Measurements from ENCODE around the gene NCKAP1. TPM values are rescaled to one million over a fixed set of nuclear protein-coding genes. Genes with fewer than 3 reads are reported as not detected.
A peak's percentile ranks its signal among the peaks of the same experiment; 100 is the strongest.
"Not testable (repeated sequence)": the region's sequence is repeated elsewhere in the genome, so short reads cannot be mapped to it uniquely, and the experiment has no call there.

NCKAP1 gene
- total RNA-seq, 6 donors from 2014 or later: 34.2 to 129 (median 83.9) TPM

DNA sequence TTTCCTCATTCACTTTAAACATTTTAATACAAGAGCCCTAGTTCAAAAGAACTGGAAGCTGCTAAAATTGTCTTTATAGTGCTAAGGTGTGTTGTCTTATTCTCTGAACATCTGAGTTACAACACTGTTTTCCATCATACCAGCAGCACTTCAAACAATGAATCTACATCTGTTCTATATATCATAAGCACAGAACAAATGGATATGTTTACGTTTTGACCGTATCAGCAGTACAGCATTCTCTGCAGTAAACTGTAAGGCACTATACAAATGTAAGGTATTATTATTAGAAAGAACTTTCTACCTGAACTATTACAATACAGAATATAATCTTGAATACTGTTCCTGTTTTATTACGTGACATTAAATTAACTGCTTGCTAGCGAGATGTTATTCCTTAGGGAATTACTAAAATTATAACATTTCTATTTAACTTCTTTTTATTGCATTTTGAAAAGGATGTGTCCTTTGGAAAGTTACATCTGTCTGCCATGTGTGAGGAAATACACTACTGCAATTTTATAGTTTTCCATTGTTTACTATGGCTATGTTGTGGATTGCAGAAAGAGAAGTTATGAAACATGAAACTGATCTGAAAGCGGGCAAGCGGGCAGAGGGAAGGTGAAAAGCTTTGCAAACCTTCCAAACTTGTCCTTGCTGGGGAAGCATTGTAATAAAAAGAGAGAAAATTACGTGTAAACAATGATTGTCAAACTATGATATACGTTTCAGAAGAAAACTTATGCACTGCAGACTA, 13.7 kb downstream of the NCKAP1 start:
- DNase-seq (no peak), ATAC-seq (ENCODE audit: low FRiP score in 2 of 2) (no peak)
- H3K4me3 ChIP-seq: no peak overlapping the region
- H3K4me1 ChIP-seq: peaks cover 4 to 21% (median 16%) of the 10 kb centered on the region in 4 donors
- no peaks in the 10 kb centered on the region for H3K9me3 ChIP-seq
- 65 to 66% methylated on average over 8 of the region's 8 CpGs for WGBS, 2 donors
- H3K27me3 ChIP-seq: no peaks in the 10 kb centered on the region
- peaks cover 0 to 23% (median 1%) of the 10 kb centered on the region in 4 donors for H3K36me3 ChIP-seq
- TF ChIP-seq, protein P1, sequence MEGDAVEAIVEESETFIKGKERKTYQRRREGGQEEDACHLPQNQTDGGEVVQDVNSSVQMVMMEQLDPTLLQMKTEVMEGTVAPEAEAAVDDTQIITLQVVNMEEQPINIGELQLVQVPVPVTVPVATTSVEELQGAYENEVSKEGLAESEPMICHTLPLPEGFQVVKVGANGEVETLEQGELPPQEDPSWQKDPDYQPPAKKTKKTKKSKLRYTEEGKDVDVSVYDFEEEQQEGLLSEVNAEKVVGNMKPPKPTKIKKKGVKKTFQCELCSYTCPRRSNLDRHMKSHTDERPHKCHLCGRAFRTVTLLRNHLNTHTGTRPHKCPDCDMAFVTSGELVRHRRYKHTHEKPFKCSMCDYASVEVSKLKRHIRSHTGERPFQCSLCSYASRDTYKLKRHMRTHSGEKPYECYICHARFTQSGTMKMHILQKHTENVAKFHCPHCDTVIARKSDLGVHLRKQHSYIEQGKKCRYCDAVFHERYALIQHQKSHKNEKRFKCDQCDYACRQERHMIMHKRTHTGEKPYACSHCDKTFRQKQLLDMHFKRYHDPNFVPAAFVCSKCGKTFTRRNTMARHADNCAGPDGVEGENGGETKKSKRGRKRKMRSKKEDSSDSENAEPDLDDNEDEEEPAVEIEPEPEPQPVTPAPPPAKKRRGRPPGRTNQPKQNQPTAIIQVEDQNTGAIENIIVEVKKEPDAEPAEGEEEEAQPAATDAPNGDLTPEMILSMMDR (IDR thresholded peaks at IDR 0.05): no peak
- TF ChIP-seq POLR2AphosphoS5 (IDR thresholded peaks at IDR 0.05): no peak
- no peak for TF ChIP-seq EP300 (IDR thresholded peaks at IDR 0.05)
- TF ChIP-seq POLR2A (IDR thresholded peaks at IDR 0.05): no peak
- no peak overlapping the region for H3K27ac ChIP-seq

DNA sequence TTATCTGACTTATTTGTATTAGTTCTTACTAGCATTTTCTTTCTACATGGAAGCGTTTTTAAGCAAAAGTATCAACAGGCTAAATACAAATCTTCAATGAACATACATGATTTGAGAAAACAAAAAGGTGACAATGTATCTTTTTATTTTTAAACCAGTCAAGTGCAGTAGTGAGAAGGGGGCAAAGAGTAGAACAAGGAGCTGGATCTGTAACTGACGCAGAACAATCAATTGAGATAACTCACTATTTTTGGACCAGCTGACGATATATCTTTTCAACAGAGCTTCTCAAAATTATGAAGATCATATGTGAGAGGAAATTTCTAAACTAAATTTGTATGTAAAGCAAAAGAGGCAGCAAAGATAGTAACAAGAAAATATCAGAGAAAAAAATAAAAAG, 15.5 kb downstream of the NCKAP1 start:
- H3K4me3 ChIP-seq: no peak overlapping the region
- H3K27ac ChIP-seq: no peak overlapping the region
- H3K36me3 ChIP-seq: peaks cover 0 to 23% (median 1%) of the 10 kb centered on the region in 4 donors
- H3K27me3 ChIP-seq: no peaks in the 10 kb centered on the region
- ATAC-seq (ENCODE audit: low FRiP score in 2 of 2) (no peak), DNase-seq (no peak)
- H3K4me1 ChIP-seq: peaks cover 4 to 13% (median 10%) of the 10 kb centered on the region in 4 donors
- TF ChIP-seq EP300 (IDR thresholded peaks at IDR 0.05): no peak
- TF ChIP-seq POLR2A (IDR thresholded peaks at IDR 0.05): no peak
- TF ChIP-seq, protein P1 (IDR thresholded peaks at IDR 0.05): no peak
- no peak for TF ChIP-seq POLR2AphosphoS5 (IDR thresholded peaks at IDR 0.05)
- 91 to 94% methylated on average over 3 of the region's 3 CpGs for WGBS, 2 donors
- H3K9me3 ChIP-seq: no peaks in the 10 kb centered on the region

DNA sequence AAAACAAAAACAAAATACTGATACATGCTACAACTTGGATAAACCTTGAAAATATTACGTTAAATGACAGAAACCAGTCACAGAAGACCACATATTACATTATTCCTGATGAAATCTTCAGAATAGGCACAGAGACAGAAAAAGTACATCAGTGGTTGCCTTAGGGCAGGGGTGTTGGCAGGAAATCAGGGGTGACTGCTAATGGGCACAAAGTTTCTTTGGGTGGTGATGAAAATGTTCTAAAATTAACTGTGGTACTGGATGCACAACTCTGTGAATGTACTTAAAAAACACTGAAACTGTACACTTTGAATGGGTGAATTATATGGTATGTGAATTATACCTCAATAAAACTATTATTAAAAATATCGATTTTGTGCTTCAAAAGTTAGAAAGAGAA, 16.6 kb downstream of the NCKAP1 start:
- Histone ChIP-seq H3K36me3 (peaks cover 0 to 23% (median 1%) of the 10 kb centered on the region in 4 donors), H3K27me3 (no peaks in the 10 kb centered on the region), H3K4me3 (no peak overlapping the region), H3K4me1 (peaks cover 4 to 11% (median 8%) of the 10 kb centered on the region in 4 donors), H3K9me3 (no peaks in the 10 kb centered on the region), H3K27ac (no peak overlapping the region)
- ATAC-seq (ENCODE audit: low FRiP score in 2 of 2): no peak
- no peak for TF ChIP-seq POLR2A (IDR thresholded peaks at IDR 0.05)
- TF ChIP-seq, protein P1 (IDR thresholded peaks at IDR 0.05): no peak
- TF ChIP-seq POLR2AphosphoS5 (IDR thresholded peaks at IDR 0.05): no peak
- no peak for TF ChIP-seq EP300 (IDR thresholded peaks at IDR 0.05)
- 90 to 93% methylated on average over 2 of the region's 2 CpGs for WGBS, 2 donors
- DNase-seq: no peak

DNA sequence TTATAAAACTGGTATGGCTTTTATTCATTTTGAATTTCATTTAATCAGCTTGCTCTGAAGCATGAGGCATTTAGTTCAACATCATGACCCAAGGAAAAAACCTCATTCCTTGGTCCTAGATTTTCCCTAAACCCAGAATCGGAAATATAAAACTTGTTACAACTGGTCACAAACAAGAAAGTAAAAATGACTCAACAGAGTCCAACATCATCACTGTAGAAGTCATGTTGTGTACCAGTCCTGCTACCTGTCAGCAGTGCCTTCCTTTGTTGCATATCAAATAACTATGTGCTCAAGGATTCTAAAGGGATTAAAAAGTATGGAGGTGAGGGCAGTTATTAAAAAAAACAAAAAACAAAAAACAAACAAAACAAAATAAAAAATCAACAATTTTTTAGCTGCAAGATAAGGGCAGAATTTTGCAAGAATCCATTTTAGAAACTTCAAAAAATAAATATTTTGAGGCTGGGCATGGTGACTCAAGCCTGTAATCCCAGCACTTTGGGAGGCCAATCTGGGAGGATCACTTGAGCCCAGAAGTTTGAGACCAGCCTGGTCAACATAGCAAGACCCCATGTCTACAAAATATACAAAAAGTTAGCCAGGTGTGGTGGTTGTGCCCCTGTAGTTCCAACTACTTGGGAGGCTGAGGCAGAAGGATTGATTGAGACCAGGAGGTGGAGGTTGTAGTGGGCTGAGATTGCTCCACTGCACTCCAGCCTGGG, 18.4 kb downstream of the NCKAP1 start:
- no peaks in the 10 kb centered on the region for H3K9me3 ChIP-seq
- TF ChIP-seq POLR2A (IDR thresholded peaks at IDR 0.05) (no peak), EP300 (IDR thresholded peaks at IDR 0.05) (no peak), POLR2AphosphoS5 (IDR thresholded peaks at IDR 0.05) (no peak)
- TF ChIP-seq, protein P1 (IDR thresholded peaks at IDR 0.05): no peak
- H3K4me3 ChIP-seq: no peak overlapping the region
- ATAC-seq (ENCODE audit: low FRiP score in 2 of 2) (no peak), DNase-seq (no peak)
- 97% methylated on average over 1 of the region's 1 CpG for WGBS, 2 donors
- H3K36me3 ChIP-seq: peaks cover 0 to 23% (median 1%) of the 10 kb centered on the region in 4 donors
- no peak overlapping the region for H3K27ac ChIP-seq
- peaks cover 6 to 9% (median 7%) of the 10 kb centered on the region in 4 donors for H3K4me1 ChIP-seq
- no peaks in the 10 kb centered on the region for H3K27me3 ChIP-seq

DNA sequence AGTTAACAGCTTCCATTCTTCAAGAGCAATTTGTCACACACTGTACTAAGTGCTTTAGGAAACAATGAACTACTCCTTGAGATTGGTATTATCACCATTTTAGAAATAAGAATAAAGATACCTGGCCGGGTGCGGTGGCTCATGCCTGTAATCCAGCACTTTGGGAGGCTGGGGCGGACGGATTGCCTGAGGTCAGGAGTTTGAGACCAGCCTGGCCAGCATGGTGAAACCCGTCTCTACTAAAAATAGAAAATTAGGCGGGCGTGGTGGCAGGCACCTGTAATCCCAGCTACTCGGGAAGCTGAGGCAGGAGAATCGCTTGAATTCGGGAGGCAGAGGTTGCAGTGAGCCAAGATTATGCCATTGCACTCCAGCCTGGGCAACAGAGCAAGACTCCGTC, 20.4 kb downstream of the NCKAP1 start:
- H3K27ac ChIP-seq; ATAC-seq (ENCODE audit: low FRiP score in 2 of 2); H3K9me3 ChIP-seq; H3K27me3 ChIP-seq; H3K4me3 ChIP-seq: not testable (repeated sequence)
- H3K36me3 ChIP-seq: peaks cover 0 to 18% (median under 1%) of the 10 kb centered on the region in 4 donors
- 95 to 96% methylated on average over 11 of the region's 11 CpGs for WGBS, 2 donors
- DNase-seq: peak in 1 of 2 donors; percentile 5
- peaks cover 0 to 19% (median 3%) of the 10 kb centered on the region in 4 donors for H3K4me1 ChIP-seq
